Measurements from ENCODE around the gene KAZN.

KAZN gene

GRCh38 chr1:14826731-14827326, 228.3 kb downstream of the KAZN start:
- Histone ChIP-seq H2AFZ (ENCODE audit: low read length) (no peak overlapping the region), H4K20me1 (ENCODE audit: insufficient read depth, low read length) (no peaks in the 10 kb centered on the region), H3K27ac (ENCODE audit: low read length) (no peak overlapping the region), H3K4me3 (ENCODE audit: low read length) (no peak overlapping the region), H3K9ac (ENCODE audit: low read length) (no peak overlapping the region), H3K4me1 (ENCODE audit: low read length) (peaks cover 17% of the 10 kb centered on the region), H3F3A (ENCODE audit: insufficient read depth, low read length) (peaks cover 13% of the 10 kb centered on the region), H3K9me3 (replicated peaks; ENCODE audit: insufficient read depth, low read length) (no peaks in the 10 kb centered on the region), H3K4me2 (ENCODE audit: low read depth, low read length) (no peak overlapping the region), H3K9me2 (replicated peaks; ENCODE audit: insufficient read depth, low read length) (no peaks in the 10 kb centered on the region), H3K36me3 (replicated peaks; ENCODE audit: insufficient read depth, low read length) (no peaks in the 10 kb centered on the region), H3K79me2 (ENCODE audit: low read length) (no peaks in the 10 kb centered on the region), H3K27me3 (replicated peaks; ENCODE audit: insufficient read depth, low read length) (no peaks in the 10 kb centered on the region)
- TF ChIP-seq, protein P1, sequence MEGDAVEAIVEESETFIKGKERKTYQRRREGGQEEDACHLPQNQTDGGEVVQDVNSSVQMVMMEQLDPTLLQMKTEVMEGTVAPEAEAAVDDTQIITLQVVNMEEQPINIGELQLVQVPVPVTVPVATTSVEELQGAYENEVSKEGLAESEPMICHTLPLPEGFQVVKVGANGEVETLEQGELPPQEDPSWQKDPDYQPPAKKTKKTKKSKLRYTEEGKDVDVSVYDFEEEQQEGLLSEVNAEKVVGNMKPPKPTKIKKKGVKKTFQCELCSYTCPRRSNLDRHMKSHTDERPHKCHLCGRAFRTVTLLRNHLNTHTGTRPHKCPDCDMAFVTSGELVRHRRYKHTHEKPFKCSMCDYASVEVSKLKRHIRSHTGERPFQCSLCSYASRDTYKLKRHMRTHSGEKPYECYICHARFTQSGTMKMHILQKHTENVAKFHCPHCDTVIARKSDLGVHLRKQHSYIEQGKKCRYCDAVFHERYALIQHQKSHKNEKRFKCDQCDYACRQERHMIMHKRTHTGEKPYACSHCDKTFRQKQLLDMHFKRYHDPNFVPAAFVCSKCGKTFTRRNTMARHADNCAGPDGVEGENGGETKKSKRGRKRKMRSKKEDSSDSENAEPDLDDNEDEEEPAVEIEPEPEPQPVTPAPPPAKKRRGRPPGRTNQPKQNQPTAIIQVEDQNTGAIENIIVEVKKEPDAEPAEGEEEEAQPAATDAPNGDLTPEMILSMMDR (IDR thresholded peaks at IDR 0.05; ENCODE audit: low read length) = no peak
- TF ChIP-seq EZH2phosphoT487 (IDR thresholded peaks at IDR 0.05; ENCODE audit: low read length) (no peak), EZH2 (optimal IDR thresholded peaks at IDR 0.05; ENCODE audit: low read depth, low read length) (no peak)
- DNase-seq = no peak

DNA sequence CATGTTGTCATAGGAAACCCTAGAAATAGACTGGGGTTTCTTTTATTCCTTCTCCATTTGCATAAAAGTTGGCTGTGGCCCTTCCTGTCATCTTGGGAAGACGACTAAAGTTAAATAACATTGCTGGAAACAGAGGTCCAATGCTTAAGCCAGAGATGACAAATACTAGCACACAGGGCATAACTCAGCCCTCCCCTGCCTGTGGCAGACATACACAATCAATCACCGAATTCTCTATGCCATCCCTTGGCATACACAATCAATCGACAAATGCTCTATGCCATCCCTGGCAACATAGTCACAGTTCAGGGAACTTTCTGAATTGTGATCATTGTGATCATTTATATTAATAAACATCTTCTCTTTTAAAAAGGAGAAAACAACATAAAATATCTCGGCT, 229.4 kb downstream of the KAZN start:
- H3F3A ChIP-seq (ENCODE audit: insufficient read depth, low read length) = peaks cover 13% of the 10 kb centered on the region
- TF ChIP-seq EZH2phosphoT487 (IDR thresholded peaks at IDR 0.05; ENCODE audit: low read length) = no peak
- TF ChIP-seq, protein P1 (IDR thresholded peaks at IDR 0.05; ENCODE audit: low read length) = no peak
- TF ChIP-seq EZH2 (optimal IDR thresholded peaks at IDR 0.05; ENCODE audit: low read depth, low read length) = no peak
- no peaks in the 10 kb centered on the region for H3K27me3 ChIP-seq (replicated peaks; ENCODE audit: insufficient read depth, low read length)
- no peaks in the 10 kb centered on the region for H3K9me3 ChIP-seq (replicated peaks; ENCODE audit: insufficient read depth, low read length)
- H2AFZ ChIP-seq (ENCODE audit: low read length) = no peak overlapping the region
- H3K4me1 ChIP-seq (ENCODE audit: low read length) = peaks cover 17% of the 10 kb centered on the region
- no peaks in the 10 kb centered on the region for H3K36me3 ChIP-seq (replicated peaks; ENCODE audit: insufficient read depth, low read length)
- H3K9me2 ChIP-seq (replicated peaks; ENCODE audit: insufficient read depth, low read length) = no peaks in the 10 kb centered on the region
- no peak for DNase-seq
- H4K20me1 ChIP-seq (ENCODE audit: insufficient read depth, low read length) = no peaks in the 10 kb centered on the region
- no peak overlapping the region for H3K4me3 ChIP-seq (ENCODE audit: low read length)
- H3K79me2 ChIP-seq (ENCODE audit: low read length) = no peaks in the 10 kb centered on the region; the same call in 1 of the 2 replicates
- H3K27ac ChIP-seq (ENCODE audit: low read length) = no peak overlapping the region
- no peak overlapping the region for H3K9ac ChIP-seq (ENCODE audit: low read length)
- H3K4me2 ChIP-seq (ENCODE audit: low read depth, low read length) = no peak overlapping the region

GRCh38 chr1:14828665-14829064, 230.2 kb downstream of the KAZN start:
- Histone ChIP-seq H3K4me2 (ENCODE audit: low read depth, low read length) (no peak overlapping the region), H2AFZ (ENCODE audit: low read length) (no peak overlapping the region), H3K27me3 (replicated peaks; ENCODE audit: insufficient read depth, low read length) (no peaks in the 10 kb centered on the region), H3K79me2 (ENCODE audit: low read length) (peaks cover 6% of the 10 kb centered on the region), H3K36me3 (replicated peaks; ENCODE audit: insufficient read depth, low read length) (no peaks in the 10 kb centered on the region), H3K27ac (ENCODE audit: low read length) (no peak overlapping the region), H3K9me2 (replicated peaks; ENCODE audit: insufficient read depth, low read length) (no peaks in the 10 kb centered on the region), H3K4me3 (ENCODE audit: low read length) (no peak overlapping the region), H3K9me3 (replicated peaks; ENCODE audit: insufficient read depth, low read length) (no peaks in the 10 kb centered on the region), H3F3A (ENCODE audit: insufficient read depth, low read length) (peaks cover 13% of the 10 kb centered on the region), H4K20me1 (ENCODE audit: insufficient read depth, low read length) (no peaks in the 10 kb centered on the region), H3K4me1 (ENCODE audit: low read length) (peaks cover 17% of the 10 kb centered on the region), H3K9ac (ENCODE audit: low read length) (no peak overlapping the region)
- no peak for DNase-seq
- TF ChIP-seq, protein P1 (IDR thresholded peaks at IDR 0.05; ENCODE audit: low read length) = no peak
- TF ChIP-seq EZH2 (optimal IDR thresholded peaks at IDR 0.05; ENCODE audit: low read depth, low read length) (no peak), EZH2phosphoT487 (IDR thresholded peaks at IDR 0.05; ENCODE audit: low read length) (no peak)

All from MM.1S (cell line).